Measurements from ENCODE around the gene RASSF1.

RASSF1 gene

GRCh38 chr3:50340147-50340447, 539 bp downstream of the RASSF1 start:
- peaks cover 42% of the 10 kb centered on the region for H3K4me1 ChIP-seq (ENCODE audit: insufficient read depth, low read length)
- peaks cover 16% of the 10 kb centered on the region; the same call in 1 of the 2 replicates for H3K36me3 ChIP-seq (ENCODE audit: insufficient read depth, low read length)
- no peaks in the 10 kb centered on the region for H3K9me3 ChIP-seq (ENCODE audit: insufficient read depth, low read length, severe bottlenecking)
- H3K79me2 ChIP-seq (ENCODE audit: insufficient read depth, low read length): peaks cover 37% of the 10 kb centered on the region
- peak overlapping the region in 1 of 2 experiments; percentile 49; a peak in 2 of 4 replicates for H3K4me3 ChIP-seq (ENCODE audit: low read depth in 1 of 2, low read length in 2 of 2)
- H4K20me1 ChIP-seq (ENCODE audit: insufficient read depth, low read length): peaks cover 16% of the 10 kb centered on the region
- no peak overlapping the region for H3K27ac ChIP-seq (ENCODE audit: low read length)
- peak overlapping the region; percentile 57 for H3K4me2 ChIP-seq (ENCODE audit: insufficient read depth, low read length)
- 0 out of 2 replicates have a peak overlapping the region, but pooled peaks have one; percentile 36 for H2AFZ ChIP-seq (ENCODE audit: low read depth, low read length)
- TF ChIP-seq CTCF (IDR thresholded peaks at IDR 0.05; ENCODE audit: borderline replicate concordance, extremely low read depth, low read length, poor library complexity, severe bottlenecking) (no peak), EZH2 (IDR thresholded peaks at IDR 0.05; ENCODE audit: borderline replicate concordance, low read depth, low read length, severe bottlenecking) (no peak)
- ATAC-seq (ENCODE audit: insufficient read depth, low read depth): no peak
- peaks cover 4% of the 10 kb centered on the region for H3K27me3 ChIP-seq (ENCODE audit: insufficient read depth, low read length, poor library complexity)
- H3K9ac ChIP-seq (ENCODE audit: low read depth, low read length): peak overlapping the region; percentile 46
- DNase-seq: no peak

GRCh38 chr3:50339485-50340146, 1.0 kb downstream of the RASSF1 start:
- peaks cover 42% of the 10 kb centered on the region for H3K79me2 ChIP-seq (ENCODE audit: insufficient read depth, low read length)
- H3K27me3 ChIP-seq (ENCODE audit: insufficient read depth, low read length, poor library complexity): peaks cover 4% of the 10 kb centered on the region
- no peaks in the 10 kb centered on the region for H3K9me3 ChIP-seq (ENCODE audit: insufficient read depth, low read length, severe bottlenecking)
- 0 out of 4 replicates have a peak overlapping the region, but pooled peaks of 1 of the 2 experiments have one; percentile 49 for H3K4me3 ChIP-seq (ENCODE audit: low read depth in 1 of 2, low read length in 2 of 2)
- peaks cover 20% of the 10 kb centered on the region for H3K36me3 ChIP-seq (ENCODE audit: insufficient read depth, low read length)
- H3K27ac ChIP-seq (ENCODE audit: low read length): no peak overlapping the region
- ATAC-seq (ENCODE audit: insufficient read depth, low read depth) (no peak), DNase-seq (no peak)
- peaks cover 47% of the 10 kb centered on the region for H3K4me1 ChIP-seq (ENCODE audit: insufficient read depth, low read length)
- H2AFZ ChIP-seq (ENCODE audit: low read depth, low read length): no peak overlapping the region
- peaks cover 20% of the 10 kb centered on the region for H4K20me1 ChIP-seq (ENCODE audit: insufficient read depth, low read length)
- H3K9ac ChIP-seq (ENCODE audit: low read depth, low read length): peak overlapping the region; percentile 93; the same call in 1 of the 2 replicates
- TF ChIP-seq EZH2 (IDR thresholded peaks at IDR 0.05; ENCODE audit: borderline replicate concordance, low read depth, low read length, severe bottlenecking) (no peak), CTCF (IDR thresholded peaks at IDR 0.05; ENCODE audit: borderline replicate concordance, extremely low read depth, low read length, poor library complexity, severe bottlenecking) (no peak)
- peak overlapping the region; percentile 57 for H3K4me2 ChIP-seq (ENCODE audit: insufficient read depth, low read length)

GRCh38 chr3:50338965-50339364, 1.7 kb downstream of the RASSF1 start:
- peak overlapping the region; percentile 93 for H3K9ac ChIP-seq (ENCODE audit: low read depth, low read length)
- peaks cover 49% of the 10 kb centered on the region for H3K79me2 ChIP-seq (ENCODE audit: insufficient read depth, low read length)
- TF ChIP-seq CTCF (IDR thresholded peaks at IDR 0.05; ENCODE audit: borderline replicate concordance, extremely low read depth, low read length, poor library complexity, severe bottlenecking) (no peak), EZH2 (IDR thresholded peaks at IDR 0.05; ENCODE audit: borderline replicate concordance, low read depth, low read length, severe bottlenecking) (no peak)
- ATAC-seq (ENCODE audit: insufficient read depth, low read depth): no peak
- peak overlapping the region in 1 of 2 experiments; percentile 90; a peak in 2 of 4 replicates for H3K4me3 ChIP-seq (ENCODE audit: low read depth in 1 of 2, low read length in 2 of 2)
- H3K27ac ChIP-seq (ENCODE audit: low read length): 0 out of 2 replicates have a peak overlapping the region, but pooled peaks have one; percentile 49
- no peak overlapping the region for H2AFZ ChIP-seq (ENCODE audit: low read depth, low read length)
- peaks cover 26% of the 10 kb centered on the region for H3K36me3 ChIP-seq (ENCODE audit: insufficient read depth, low read length)
- H4K20me1 ChIP-seq (ENCODE audit: insufficient read depth, low read length): peaks cover 26% of the 10 kb centered on the region
- H3K9me3 ChIP-seq (ENCODE audit: insufficient read depth, low read length, severe bottlenecking): no peaks in the 10 kb centered on the region
- peak overlapping the region; percentile 81 for H3K4me2 ChIP-seq (ENCODE audit: insufficient read depth, low read length)
- no peak for DNase-seq
- H3K4me1 ChIP-seq (ENCODE audit: insufficient read depth, low read length): peaks cover 53% of the 10 kb centered on the region
- H3K27me3 ChIP-seq (ENCODE audit: insufficient read depth, low read length, poor library complexity): peaks cover 4% of the 10 kb centered on the region

Data from DND-41 (cell line).